ENCODE results near the gene LRCH2. TPM values are rescaled to one million over a fixed set of nuclear protein-coding genes. Genes with fewer than 3 reads are reported as not detected.

The LRCH2 gene
- total RNA-seq, 2 donors from 2014 or later: 5.4 to 9.9 TPM

DNA sequence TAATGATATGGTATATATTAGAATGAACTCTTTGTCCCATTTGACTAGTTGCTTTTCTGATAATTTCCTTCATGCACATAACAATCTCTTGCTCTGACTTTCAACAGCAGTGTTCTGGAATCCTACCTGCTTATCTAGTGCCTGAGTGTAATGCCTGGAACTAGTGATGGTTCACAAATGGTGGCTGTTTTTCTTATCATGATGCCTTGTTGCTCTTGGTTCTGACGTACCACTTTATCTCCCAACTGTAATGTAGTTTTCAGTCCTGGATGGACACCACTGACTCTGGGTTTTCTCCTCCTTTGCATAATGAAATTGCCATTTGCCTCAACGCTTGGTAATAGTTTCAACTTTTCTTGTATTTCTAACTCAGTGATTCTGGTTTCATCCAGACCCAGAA, 30.1 kb upstream of the LRCH2 start:
- H3K4me3 ChIP-seq: no peak overlapping the region
- no peaks in the 10 kb centered on the region for H3K36me3 ChIP-seq
- TF ChIP-seq, protein P1, sequence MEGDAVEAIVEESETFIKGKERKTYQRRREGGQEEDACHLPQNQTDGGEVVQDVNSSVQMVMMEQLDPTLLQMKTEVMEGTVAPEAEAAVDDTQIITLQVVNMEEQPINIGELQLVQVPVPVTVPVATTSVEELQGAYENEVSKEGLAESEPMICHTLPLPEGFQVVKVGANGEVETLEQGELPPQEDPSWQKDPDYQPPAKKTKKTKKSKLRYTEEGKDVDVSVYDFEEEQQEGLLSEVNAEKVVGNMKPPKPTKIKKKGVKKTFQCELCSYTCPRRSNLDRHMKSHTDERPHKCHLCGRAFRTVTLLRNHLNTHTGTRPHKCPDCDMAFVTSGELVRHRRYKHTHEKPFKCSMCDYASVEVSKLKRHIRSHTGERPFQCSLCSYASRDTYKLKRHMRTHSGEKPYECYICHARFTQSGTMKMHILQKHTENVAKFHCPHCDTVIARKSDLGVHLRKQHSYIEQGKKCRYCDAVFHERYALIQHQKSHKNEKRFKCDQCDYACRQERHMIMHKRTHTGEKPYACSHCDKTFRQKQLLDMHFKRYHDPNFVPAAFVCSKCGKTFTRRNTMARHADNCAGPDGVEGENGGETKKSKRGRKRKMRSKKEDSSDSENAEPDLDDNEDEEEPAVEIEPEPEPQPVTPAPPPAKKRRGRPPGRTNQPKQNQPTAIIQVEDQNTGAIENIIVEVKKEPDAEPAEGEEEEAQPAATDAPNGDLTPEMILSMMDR (IDR thresholded peaks at IDR 0.05): no peak
- ATAC-seq (ENCODE audit: insufficient number of reproducible peaks, low FRiP score, low read depth): no peak
- no peaks in the 10 kb centered on the region for H3K27me3 ChIP-seq (replicated peaks; ENCODE audit: insufficient read depth)
- no peaks in the 10 kb centered on the region for H3K9me3 ChIP-seq
- no peak for DNase-seq (ENCODE audit: low spot score)
- H3K4me1 ChIP-seq (ENCODE audit: control insufficient read depth in 1 of 2, low read depth in 2 of 2): no peaks in the 10 kb centered on the region
- no peak overlapping the region for H3K27ac ChIP-seq

DNA sequence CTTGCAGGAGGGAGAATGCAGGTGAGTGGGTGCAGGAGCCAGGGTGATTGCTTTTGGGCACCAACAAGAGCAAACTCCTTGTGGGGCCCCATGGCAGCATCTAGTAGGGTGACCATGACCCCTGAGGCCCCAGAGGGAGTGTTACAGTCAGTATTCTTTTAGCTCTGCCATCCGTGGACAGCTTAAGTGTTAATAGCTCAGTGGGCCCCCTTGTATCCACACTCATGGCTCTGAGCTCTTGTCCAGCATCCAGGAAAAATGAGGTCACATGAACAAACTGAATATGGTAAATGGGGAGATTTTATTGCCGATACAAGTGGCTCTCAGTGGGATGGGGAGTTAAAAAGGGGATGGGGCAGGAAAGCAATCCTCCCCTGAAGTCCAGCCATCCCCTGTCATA, 27.3 kb upstream of the LRCH2 start:
- no peak for ATAC-seq (ENCODE audit: insufficient number of reproducible peaks, low FRiP score, low read depth)
- no peak for DNase-seq (ENCODE audit: low spot score)
- no peak overlapping the region for H3K4me3 ChIP-seq
- TF ChIP-seq, protein P1 (IDR thresholded peaks at IDR 0.05): no peak
- no peaks in the 10 kb centered on the region for H3K9me3 ChIP-seq
- H3K27me3 ChIP-seq (replicated peaks; ENCODE audit: insufficient read depth): no peaks in the 10 kb centered on the region
- H3K4me1 ChIP-seq (ENCODE audit: control insufficient read depth in 1 of 2, low read depth in 2 of 2): no peaks in the 10 kb centered on the region
- H3K36me3 ChIP-seq: no peaks in the 10 kb centered on the region
- no peak overlapping the region for H3K27ac ChIP-seq

DNA sequence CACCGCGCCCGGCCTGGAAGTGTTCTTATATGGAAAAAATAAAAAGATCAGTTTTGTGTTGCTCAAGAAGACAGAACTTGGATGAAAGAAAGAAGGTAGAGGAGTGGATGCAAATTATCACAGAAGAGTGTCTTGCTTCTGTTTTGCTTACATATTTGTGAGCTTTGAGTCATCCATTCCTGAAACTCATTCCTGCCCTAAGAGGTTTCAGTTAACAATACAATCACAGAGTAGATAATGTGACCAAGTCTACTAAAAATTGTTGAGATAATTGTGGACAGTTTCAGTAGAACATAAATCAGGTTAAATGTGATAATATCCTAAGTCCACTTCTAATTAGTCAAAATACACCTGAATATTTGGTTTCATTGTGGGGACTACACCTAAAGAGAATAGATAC, 26.4 kb upstream of the LRCH2 start:
- TF ChIP-seq, protein P1 (IDR thresholded peaks at IDR 0.05): no peak
- ATAC-seq (ENCODE audit: insufficient number of reproducible peaks, low FRiP score, low read depth) (no peak), DNase-seq (ENCODE audit: low spot score) (no peak)
- Histone ChIP-seq H3K9me3 (no peaks in the 10 kb centered on the region), H3K4me1 (ENCODE audit: control insufficient read depth in 1 of 2, low read depth in 2 of 2) (no peaks in the 10 kb centered on the region), H3K27ac (no peak overlapping the region), H3K27me3 (replicated peaks; ENCODE audit: insufficient read depth) (no peaks in the 10 kb centered on the region), H3K36me3 (no peaks in the 10 kb centered on the region), H3K4me3 (no peak overlapping the region)

DNA sequence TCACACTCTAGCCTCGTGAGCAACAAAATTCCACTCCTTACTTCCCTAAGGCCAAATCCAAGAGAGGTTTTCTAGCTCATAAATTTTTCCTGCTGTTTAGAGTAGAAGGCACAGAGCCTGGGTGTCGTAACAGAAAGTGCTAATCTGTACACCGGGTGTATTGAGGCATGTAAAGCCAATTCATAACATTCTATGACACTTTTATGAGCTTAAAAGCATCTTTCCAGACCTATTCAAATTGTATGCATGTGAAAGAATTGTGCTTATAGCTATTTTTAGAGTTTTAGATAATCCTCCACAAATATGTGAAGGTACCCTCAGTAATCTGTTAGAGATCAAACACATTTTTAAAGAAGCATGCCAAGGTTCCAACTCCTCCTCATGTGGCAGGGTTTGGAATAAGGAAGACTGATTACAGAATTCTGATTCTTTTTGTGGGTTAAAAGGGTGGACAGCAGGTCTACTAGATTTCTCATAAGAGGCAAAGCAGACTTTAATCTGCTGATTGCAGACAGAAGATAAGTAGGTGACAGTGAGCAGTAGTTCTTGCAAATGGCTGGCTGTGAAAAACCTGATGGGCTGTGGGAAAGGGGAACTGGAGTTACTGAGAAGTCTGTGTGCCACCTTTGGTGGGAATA, 25.5 kb upstream of the LRCH2 start:
- Histone ChIP-seq H3K27ac (no peak overlapping the region), H3K9me3 (no peaks in the 10 kb centered on the region), H3K36me3 (no peaks in the 10 kb centered on the region), H3K27me3 (replicated peaks; ENCODE audit: insufficient read depth) (no peaks in the 10 kb centered on the region), H3K4me1 (ENCODE audit: control insufficient read depth in 1 of 2, low read depth in 2 of 2) (no peaks in the 10 kb centered on the region), H3K4me3 (no peak overlapping the region)
- ATAC-seq (ENCODE audit: insufficient number of reproducible peaks, low FRiP score, low read depth) (no peak), DNase-seq (ENCODE audit: low spot score) (no peak)
- TF ChIP-seq, protein P1 (IDR thresholded peaks at IDR 0.05): no peak

DNA sequence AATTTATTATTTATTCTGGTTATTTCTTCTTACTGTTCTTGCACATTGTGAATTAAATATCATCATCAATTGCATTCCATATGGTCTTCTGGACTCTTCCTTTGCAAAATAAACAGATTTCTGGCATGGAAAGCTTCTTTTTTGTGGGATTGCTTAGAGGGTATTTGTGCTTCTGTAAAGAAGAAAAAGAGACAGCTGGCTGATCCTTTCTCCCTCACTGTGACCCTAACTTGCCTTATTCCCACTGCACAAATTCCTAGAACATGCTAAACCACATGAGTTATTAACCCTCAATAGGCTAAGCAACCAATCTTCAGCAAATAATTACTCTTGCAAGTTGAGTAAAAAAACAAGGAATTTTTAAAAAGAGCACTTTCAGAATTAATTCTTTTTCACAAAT, 23.8 kb upstream of the LRCH2 start:
- Histone ChIP-seq H3K27ac (no peak overlapping the region), H3K9me3 (no peaks in the 10 kb centered on the region), H3K27me3 (replicated peaks; ENCODE audit: insufficient read depth) (no peaks in the 10 kb centered on the region), H3K36me3 (no peaks in the 10 kb centered on the region), H3K4me1 (ENCODE audit: control insufficient read depth in 1 of 2, low read depth in 2 of 2) (no peaks in the 10 kb centered on the region), H3K4me3 (no peak overlapping the region)
- DNase-seq (ENCODE audit: low spot score) (no peak), ATAC-seq (ENCODE audit: insufficient number of reproducible peaks, low FRiP score, low read depth) (no peak)
- TF ChIP-seq, protein P1 (IDR thresholded peaks at IDR 0.05): no peak

Data from thoracic aorta (tissue), 2 donors.